ENCODE measurements around the gene FBXL3. TPM values are rescaled to one million over a fixed set of nuclear protein-coding genes. Genes with fewer than 3 reads are reported as not detected.
"Not testable (repeated sequence)": the region's sequence is repeated elsewhere in the genome, so short reads cannot be mapped to it uniquely, and the experiment has no call there.

FBXL3 gene
- total RNA-seq, 1 experiment from 2014 or later = 44.1 TPM

DNA sequence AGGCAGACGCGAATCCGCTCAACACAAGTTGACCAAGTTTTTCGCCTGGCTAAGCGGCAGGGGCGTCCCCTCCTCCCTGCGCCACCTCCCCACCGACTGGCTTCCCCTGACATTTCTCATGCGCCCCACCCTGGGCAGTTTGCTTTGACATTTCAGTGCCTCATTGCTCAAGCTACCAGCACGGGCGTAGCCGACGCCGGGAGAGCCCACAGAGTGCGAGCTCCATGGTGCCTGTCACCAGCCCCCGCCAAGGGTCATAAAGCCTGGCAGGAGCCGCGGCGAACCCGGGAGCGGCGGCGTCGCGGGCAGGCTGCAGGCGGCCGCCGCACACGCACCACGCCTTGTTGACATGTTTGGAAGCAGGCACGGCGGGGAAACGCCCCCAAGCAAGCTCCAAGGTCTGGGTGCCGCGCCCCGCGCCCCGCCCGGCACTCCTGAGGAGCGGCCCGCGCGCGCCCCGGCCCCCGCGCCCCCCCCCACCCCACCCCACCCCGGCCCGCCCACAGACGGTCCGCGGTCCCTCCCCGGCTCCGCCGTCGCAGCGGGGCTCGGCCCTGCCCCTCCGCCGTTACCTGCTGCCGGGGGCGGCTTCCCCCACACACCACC lies 601 bp downstream of the FBXL3 start:
- peak; percentile 53 for DNase-seq (ENCODE audit: low read depth)

DNA sequence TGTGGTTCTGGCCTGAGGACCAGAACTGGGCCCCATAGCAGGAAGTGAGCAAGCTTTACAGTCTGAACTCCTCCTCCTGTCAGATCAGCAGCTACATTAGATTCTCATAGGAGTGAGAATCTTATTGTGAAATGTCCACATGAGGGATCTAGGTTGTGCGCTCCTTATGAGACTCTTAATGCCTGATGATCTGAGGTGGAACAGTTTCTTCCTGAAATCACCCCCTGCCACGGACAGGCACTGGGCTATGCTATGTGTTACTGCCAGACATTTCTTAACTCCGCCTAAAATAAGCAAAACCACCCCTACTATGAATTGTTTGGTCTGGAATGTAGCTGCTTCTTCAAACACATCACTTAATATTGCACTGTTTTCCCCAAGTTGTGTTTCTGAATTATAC lies 4.6 kb downstream of the FBXL3 start:
- DNase-seq (ENCODE audit: low read depth) = no peak

DNA sequence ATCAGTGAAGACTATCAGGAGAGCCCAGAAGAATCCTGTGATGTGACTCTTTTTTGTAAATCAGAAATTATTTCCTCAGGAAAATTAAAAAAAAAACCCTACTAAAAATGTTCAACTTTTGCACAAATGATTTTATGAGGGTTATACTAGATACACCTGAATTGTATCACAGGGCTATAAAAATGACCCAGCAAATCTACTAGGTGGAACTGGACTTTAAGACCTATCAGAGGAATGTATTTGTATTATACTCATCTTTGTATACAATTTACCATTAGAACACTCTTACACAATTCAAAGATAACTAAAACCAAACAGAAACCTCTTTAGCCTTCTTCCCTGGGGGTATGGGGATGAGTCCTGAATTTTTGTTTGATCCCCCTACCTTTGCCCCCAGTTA lies 7.2 kb downstream of the FBXL3 start:
- DNase-seq (ENCODE audit: low read depth) = no peak

DNA sequence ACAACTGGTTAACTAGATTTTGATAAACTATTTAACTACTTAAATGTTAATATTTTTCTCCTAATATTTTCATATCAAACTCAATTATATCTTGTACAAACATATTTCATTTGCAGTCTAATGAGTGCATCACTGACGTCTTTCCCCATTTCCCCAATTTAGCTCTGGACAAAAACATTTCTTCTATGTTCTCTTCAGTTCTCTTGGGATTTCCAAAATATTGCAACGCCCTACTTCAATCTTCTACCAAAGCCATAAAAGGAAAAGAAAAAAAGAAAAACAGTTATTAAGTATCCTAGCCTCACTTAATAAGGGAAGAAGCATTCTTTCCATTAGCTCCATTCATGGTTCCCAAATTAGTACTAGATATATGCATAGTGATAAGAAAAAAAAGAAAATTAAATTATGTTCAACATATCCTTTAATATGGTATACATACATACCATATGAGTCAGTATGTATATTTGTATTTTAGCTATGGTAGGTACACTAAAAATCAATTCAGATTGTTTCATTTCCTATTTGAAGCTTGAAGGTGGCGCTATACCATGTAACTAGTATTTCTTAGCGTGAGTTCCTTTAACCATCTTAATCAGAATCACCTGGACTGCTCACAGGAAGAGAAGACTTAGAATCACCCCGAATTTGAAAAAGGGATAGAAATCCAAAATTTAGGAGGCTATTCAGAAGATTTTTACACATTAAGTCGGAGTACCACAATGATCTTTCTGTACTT lies 9.9 kb downstream of the FBXL3 start:
- DNase-seq (ENCODE audit: low read depth) = no peak

DNA sequence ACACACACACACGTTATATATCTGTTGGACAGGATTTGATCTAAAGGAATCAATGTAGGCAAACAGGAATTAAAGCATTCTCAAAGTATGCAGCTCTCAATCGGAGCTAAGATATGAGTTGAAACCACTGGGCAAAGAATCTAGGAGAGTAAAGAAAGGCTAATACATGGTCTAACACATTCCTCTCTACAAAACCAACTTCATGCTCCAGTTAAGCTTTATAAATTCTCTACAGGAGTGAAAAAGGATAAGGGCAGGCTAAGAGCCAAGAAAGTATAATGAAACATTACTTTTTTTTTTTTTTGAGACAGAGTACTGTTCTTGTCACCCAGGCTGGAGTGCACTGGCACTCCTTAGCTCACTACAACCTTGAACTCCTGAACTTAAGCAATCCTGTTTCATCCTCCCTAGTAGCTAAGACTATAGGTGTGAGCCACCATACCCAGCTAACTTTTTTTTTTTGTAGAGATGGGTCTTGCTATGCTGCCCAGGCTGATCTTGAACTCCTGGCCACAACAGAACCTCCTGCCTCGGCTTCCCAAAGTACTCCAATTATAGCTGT lies 10.6 kb downstream of the FBXL3 start:
- no peak for DNase-seq (ENCODE audit: low read depth)

DNA sequence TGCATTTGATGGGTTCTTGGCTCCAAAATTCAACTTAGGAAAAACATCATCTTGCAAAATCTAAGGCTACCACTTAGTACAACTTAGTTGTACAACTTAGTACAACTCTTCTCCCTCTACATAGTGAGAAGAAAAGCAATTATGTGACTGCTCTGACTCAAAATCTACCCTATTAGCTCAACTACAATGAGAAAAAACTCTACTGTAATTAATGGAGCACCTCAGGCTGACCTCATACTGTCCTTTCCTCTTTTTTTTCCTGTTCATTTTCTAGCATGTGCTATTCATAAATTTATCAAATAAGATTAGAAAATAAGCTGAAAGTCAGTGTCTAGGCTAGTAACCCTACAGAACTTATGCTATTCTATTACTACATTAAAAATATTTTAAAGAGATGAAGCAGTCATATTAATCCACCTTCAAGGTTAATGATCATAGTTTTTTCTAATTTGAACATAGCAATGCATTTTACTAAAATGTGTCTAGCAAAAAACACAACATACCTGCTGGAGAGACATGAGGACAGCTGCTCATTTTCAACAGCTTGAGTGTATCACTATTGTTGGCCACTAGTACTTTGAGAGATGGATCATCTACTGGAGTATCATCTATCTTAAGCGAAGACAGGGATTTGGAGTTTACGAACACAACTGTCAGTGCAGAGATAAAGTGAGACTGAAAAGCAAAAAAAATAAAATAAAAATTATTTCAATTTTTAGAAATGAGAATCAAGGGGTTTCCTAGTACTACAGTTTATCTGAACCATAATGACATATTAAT lies 11.9 kb downstream of the FBXL3 start:
- DNase-seq (ENCODE audit: low read depth) = no peak

DNA sequence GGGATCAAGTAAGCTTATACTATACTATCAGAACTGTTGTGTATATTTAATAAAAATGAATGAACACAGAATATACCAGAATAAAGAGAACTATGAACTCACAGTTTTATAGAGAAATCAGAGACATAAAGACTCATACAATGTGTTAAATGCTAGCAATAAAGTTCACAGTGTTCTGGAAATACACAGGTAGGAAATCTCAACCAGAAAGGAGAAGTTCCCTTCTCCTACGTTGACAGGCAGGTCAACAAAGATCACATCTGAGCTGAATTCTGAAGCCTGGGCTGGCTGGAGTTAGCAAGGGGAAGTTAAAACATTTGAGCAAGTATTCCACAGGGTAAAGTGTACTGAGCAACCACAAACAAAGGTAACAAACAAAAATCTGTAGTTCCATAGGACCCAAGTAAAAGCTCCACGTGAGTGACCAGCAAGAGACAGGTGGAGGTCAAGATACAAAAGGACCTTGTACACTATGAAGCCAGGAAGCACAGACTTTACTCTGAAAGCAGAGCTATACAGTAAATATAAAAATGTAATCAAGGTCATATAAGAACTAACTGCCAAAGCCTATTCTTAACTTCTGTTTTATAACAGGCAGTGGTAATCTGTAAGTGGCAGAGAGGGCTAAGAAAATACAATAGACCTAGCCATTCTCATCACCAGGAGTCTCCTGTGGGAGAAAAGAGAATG lies 13.0 kb downstream of the FBXL3 start:
- DNase-seq (ENCODE audit: low read depth) = no peak

DNA sequence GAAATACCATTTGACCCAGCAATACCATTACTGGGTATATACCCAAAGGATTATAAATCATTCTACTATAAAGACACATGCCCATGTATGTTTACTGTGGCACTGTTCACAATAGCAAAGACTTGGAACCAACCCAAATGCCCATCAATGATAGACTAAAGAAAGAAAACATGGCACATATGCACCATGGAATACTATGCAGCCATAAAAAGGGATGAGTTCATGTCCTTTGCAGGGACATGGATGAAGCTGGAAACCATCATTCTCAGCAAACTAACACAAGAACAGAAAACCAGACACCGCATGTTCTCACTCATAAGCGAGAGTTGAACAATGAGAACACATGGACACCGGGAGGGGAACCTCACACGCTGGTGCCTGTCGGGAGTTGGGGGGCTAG lies 17.2 kb downstream of the FBXL3 start:
- not testable (repeated sequence) for DNase-seq (ENCODE audit: low read depth)

DNA sequence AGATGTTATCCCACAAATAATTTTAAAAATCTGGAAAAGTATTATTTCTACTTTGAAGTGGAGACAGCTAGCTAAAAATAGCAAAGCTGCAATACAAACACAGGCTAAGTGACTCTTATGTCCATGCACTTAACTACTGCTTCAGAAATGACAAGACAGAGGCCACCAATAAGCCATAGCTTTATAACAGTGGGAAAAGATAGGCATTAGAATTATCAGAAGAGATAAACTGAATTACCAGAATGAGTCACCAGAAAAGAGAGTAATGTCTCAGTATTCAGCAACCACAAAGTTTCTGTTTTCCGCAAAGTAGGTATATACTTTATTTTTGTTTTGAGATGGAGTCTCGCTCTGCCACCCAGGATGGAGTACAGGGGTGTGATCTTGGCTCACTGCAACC lies 17.9 kb downstream of the FBXL3 start:
- no peak for DNase-seq (ENCODE audit: low read depth)

DNA sequence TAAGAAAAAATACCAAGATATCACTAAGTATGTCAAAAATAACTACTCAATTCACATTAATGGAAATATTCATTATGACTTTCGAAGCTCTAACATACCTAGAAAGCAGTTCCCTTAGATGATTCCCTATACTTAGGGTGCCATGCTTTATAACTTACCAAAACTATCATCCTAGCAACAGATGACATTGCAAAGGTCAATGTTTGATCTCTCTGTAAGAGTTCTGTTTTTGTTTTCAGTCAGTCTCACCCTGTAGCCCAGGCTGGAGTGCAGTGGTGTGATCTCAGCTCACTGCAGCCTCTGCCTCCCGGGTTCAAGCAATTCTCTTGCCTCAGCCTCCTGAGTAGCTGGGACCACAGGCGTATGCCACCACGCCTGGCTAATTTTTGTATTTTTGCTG lies 18.6 kb downstream of the FBXL3 start:
- DNase-seq (ENCODE audit: low read depth) = not testable (repeated sequence)

DNA sequence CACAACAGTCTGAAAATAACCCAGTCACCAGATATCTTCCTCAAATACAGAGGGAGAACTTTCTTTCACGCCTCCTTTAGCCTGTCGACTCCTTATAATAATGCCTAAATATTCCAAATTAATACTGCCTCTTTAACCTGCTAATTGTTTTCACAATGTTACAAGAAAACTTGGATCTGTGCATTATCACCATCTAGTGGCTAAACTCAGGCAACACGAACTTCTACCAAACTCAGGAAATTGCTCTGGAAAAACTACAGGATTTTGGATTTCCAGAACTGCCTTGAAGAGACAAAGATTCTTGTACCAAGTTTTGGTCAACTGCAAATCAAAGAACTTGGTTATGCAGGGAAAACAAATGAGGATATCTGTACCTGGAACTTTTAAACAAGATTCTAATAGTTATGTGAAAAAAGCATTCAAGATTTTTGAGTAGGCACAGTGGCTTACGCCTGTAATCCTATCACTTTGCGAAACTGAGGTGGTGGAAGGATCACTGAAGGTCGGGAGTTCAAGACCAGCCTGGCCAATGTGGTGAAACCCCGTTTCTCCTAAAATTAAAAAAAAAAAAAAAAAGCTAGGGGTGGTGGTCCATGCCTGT lies 24.3 kb downstream of the FBXL3 start:
- DNase-seq (ENCODE audit: low read depth) = peak; percentile 42

DNA sequence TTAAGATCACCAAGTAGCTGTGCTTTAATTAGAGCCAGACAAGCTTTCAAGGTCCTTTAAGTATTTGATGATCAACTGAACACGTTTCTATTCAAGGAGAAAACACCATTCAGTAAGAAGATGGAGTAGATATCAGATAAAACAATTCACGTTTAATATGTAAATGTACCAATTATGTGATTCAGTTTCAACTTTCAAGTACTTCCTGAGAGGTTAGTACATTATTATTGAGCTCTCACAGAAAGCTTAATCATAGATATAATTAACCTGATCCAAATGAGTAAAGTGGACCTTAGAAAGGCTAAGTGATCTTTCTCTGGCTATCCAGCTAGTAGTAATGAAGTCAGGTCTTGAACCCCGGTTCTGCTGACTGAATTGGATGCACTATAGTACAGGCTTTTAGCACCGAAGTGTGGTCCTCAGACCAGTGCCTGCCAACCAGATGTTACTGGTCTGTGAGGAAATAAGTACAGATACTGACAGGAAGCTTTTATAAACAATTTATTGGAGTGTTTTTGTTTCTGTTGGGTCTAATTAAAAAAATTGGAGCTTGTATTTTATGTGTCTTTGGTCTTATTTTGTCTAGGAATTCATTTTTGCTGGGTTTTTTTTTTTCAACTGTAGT lies 24.9 kb downstream of the FBXL3 start:
- no peak for DNase-seq (ENCODE audit: low read depth)

DNA sequence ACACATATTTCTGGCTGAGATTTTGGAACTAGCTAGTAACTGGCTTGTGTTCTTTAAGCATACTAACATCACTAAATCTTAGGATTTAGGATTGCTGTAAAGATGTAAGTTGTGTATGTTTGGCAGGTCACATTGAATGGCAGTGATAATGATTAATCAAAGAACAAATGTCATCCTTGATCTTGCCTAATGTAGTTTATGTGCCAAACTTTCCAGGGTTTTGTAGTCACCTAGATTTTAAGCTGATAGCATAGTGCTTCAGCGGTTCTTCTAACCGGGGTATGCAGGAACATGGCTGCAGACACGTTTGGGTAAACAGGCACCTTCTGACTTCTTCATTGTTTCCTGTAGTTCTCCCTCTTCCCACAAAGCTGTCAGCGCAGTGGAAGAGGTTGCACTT lies 25.4 kb downstream of the FBXL3 start:
- no peak for DNase-seq (ENCODE audit: low read depth)

DNA sequence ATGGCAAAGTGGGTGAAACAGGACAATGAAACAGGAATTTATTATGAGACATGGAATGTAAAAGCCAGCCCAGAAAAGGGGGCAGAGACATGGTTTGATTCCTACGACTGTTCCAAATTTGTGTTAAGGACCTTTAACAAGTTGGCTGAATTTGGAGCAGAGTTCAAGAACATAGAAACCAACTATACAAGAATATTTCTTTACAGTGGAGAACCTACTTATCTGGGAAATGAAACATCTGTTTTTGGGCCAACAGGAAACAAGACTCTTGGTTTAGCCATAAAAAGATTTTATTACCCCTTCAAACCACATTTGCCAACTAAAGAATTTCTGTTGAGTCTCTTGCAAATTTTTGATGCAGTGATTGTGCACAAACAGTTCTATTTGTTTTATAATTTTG lies 26.5 kb downstream of the FBXL3 start:
- DNase-seq (ENCODE audit: low read depth) = peak; percentile 40

DNA sequence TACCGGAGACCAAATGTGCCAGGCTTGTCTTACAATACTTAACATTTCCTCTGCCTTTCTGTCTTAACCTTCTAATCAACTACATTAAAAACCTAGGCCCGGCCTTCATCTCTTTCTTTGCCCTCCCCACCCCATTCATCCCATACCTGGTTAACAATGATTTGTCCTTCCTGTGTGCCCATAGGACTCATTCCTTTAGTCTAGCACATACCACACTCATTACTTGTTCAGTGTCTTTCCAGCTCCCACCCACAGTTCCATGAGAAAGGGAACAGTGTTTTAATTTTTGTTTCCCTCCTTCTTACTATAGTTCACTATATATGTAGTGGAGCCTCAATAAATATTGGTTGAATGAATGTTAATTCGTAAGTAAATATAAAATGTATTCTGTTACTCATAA lies 32.7 kb downstream of the FBXL3 start:
- DNase-seq (ENCODE audit: low read depth) = no peak

DNA sequence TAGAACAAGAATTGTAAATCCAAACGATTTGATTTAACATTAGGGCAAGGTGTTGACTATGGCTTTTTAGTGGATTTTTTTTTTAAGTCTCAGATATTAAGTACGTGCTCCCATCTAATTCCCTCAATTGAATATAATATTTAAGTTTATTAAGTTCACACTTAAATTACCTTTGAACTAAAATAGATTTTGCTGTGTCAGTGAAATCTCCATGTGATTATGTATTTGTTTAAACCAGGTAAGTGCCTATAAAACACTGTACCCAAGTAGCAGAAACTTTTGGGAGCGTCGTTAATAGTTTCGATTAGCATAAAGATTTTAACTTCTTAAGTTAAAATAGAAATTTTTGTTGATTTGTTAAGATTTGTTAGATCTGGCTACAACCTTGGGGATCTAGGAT lies 33.5 kb downstream of the FBXL3 start:
- no peak for DNase-seq (ENCODE audit: low read depth)

DNA sequence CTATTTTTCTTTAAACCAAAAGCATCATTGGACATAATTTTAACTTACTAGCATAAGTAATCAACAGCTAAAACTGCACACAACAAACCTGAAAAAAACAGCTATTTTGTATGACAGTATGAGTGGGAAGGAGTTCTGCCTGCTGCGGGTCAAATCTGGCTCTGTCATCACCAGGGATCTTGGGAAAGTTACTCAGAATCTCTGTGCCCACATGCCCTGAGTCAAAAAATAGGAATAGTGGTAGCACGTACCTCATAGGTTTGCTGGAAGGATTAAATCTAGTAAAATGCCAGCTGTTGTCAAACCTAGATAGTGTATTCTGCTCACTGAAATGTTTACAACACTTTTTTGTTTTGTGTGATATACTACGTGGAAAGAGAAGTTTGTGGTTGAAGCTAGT lies 33.9 kb downstream of the FBXL3 start:
- peak; percentile 73 for DNase-seq (ENCODE audit: low read depth)

DNA sequence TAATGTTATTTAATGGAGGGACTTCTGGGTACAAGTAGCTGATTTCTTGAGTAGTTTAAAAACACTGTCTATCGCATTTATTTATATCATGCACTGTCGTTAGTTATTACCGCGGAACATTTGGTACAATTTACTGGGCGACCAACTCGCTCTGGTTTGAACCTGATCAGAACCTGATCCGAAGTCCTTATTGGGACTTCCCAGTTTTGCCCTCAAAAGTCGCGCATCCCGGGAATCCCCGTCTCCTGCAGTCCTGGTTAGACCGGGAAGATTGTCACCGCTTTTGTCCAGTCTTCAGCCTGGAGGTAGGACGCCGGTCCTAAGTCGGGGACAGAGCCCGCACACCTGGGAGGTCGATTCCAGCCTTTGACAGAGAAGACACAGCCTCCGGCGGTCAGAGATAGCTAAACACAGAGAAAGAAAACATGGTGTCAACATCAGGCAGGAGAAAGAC lies 34.4 kb downstream of the FBXL3 start:
- DNase-seq (ENCODE audit: low read depth) = peak; percentile 45

DNA sequence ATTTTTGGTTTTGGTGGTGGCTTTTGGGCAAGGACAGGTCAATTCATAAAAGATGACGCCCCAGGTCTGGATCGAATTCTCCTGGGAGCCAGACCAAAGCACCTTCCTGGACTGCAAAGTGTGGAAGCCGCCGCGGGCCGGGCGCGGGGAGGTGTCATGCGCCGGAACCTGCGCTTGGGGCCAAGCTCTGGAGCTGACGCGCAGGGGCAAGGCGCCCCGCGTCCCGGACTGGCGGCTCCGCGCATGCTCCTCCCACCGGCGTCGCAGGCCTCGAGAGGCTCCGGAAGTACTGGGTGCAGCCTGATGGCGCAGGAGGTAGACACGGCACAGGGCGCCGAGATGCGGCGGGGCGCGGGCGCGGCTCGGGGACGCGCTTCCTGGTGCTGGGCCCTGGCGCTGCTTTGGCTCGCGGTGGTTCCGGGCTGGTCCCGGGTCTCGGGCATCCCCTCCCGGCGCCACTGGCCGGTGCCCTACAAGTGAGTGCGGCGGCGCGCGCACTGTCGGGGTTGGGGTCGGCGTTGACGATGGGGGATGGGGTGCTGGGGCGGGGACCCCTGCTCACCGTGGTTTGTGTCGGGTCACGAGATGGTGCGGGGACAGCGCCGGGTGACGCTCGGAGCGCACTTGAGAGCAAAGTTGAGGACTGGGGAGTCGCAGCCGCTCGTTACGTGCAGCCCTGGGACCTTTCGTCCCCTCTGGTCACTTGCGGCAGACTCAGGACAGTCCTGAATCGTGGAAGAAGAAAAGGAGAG lies 35.0 kb downstream of the FBXL3 start, which contains the start of gene CLN5:
Gene CLN5 (plus strand): TSS at position 286 of the 752 bp plus-strand sequence. CDS start 18 bp downstream, at position 304.
- peak; percentile 90 for DNase-seq (ENCODE audit: low read depth)

DNA sequence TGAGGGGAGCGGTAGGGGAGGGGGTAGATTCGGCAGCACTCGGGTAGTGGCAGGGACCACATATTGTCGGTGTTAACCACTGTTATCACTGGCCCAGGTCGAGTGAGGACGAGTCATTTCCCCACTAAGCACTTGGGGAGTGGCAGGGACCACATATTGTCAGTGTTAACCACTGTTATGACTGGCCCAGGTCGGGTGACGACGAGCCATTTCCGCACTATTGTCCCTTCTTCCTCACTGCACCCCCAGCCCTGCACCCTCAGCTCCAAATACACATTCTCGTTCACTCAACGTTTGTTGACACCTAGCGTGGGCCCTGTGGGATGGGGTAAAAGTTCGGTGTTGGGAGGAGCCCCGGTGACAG lies 35.5 kb downstream of the FBXL3 start:
- DNase-seq (ENCODE audit: low read depth) = no peak

Measured in LHCN-M2 (cell line).